GM21515 (cell line): ENCODE data around the gene DCAF6.
"Not testable (repeated sequence)": the region's sequence is repeated elsewhere in the genome, so short reads cannot be mapped to it uniquely, and the experiment has no call there.

Experiments
- ATAC-seq: cut with Tn5 transposase; IDR thresholded peaks from one replicate; pipeline ENCODE4 v1.9.1; 2021; ENCODE audit not compliant: unreplicated experiment

Gene DCAF6

DNA sequence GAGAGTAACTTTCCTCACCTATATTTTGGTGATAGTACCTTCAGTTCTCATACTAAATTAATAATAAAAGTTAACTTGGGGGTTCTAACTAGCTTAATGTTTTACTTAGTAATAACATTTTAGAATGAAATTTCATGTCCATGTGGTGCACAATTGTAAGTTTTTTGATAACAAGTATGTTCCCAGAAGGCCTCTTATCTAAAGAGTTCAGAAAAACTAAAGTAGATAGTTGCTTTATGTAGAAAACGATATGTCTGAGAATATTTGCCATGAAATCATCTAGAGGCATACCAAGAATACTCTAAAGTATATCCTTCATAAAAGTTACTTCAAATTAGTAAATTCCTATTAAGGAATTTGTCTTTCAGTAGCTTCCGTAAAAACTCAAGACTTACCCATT, 12.4 kb upstream of the DCAF6 start:
- no peak for ATAC-seq

DNA sequence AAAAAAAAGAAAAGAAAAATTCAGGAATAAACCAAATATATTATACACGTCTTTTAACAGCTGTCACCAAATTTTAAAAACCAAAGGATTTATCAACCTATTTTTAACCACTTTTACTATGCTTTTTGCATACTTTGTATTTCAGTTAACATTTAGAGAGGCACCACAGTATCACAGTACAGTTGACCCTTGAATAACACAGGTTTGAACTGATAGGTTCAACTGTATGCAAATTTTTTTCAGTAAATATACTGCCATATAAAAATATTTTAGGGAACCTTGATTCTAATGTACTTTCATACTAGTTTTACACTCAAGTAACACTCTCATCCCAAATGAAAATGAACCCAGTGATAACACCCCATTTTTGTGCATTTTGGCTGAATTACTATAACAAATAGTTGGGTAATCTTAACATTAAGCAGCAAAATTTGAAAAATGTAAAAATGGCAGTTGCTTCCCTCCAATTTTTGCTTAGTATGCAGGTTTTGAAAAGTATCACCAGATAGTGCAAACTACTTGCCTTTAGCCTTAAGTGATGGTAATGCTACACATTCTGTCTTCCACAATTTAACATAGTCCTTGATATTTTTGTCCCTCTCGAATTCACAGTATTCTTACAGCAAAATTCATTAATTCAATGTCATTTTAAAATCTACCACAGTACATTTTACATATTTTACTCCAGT, 11.8 kb upstream of the DCAF6 start:
- no peak for ATAC-seq

DNA sequence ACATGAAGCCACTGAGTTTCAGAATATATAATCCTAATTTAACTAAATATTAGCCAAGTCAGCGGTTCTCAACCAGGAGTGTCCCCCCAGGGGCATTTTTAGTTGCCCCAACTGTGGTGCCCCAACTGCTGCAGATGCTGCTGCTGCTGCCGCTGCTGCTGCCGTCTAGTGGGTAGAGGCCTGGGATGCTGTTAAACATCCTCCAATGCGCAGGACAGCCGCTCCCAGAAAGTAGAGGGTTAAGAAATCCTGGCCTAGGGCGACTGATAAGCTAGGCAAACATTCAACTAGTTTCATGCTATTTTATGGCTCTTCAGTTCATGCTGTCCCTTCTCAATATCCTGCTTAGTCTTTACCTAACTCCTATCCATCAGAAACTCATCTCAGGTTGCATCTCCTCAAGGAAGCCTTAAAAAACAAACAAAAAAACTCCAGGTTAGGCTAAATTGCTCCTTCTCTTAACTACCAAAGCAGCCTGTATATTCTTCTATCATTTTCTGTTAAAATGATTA, 9.9 kb upstream of the DCAF6 start:
- no peak for ATAC-seq

DNA sequence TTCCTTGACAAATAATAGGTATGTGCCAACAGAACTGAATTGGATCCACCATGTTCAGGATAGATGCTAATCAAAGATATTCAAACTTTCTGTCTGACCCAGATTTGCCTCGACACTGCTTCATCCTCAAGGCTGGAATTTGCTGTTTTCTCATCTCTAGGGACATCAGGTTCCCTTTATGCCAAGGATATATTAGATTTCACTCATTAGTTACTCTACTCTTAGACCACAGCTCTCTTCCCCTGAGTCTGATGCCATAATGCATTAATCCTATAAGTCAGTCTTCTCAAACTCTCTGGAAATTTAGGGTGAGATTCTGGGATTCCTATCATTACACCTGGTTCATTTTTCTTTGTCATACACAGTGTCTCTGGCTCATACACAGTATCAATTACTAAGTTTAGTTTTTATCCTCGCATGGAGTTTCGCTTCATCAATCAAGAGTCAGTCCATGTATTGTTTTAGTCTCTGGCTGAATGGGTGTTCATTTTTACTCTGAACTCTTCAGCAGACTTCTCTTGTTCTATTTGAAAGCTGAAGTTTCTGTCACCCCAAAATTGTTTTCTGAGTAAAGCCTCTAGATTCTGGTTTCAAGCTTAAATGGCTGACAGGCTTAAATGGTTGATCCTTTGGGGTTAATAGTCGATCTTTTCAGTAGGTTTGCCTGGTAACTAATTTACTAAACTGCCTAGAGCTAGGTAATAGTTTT, 9.3 kb upstream of the DCAF6 start:
- peak; percentile 41 for ATAC-seq

DNA sequence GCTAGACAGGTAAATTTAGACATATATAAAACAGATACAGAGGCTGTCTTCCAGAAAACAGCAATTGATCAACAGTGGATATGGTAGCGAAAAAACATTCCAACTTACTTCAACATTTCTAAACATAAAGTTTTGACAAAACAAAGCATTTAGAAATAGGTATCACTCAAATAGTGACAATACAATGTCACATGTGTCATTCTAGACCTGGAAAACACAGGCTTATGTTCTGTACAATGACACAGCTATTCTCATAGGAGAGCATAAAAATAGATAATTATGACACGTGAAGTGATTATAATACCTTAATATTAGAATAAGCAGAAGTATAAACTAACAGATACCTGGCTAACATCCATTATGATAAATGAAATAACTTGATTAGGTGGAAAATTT, 8.0 kb upstream of the DCAF6 start:
- no peak for ATAC-seq

DNA sequence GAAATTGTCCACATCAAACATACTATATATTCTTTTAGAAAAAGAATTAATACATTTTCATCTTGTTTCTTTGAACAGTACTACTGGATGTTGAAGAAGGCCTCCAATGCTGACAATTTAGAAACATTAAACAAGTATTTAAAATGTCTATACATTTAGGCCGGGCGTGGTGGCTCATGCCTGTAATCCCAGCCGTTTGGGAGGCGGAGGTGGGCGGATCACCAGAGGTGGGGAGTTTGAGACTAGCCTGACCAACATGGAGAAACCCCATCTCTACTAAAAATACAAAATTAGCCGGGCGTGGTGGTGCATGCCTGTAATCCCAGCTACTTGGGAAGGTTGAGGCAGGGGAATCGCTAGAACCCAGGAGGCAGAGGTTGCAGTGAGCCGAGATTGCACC, 7.6 kb upstream of the DCAF6 start:
- not testable (repeated sequence) for ATAC-seq

DNA sequence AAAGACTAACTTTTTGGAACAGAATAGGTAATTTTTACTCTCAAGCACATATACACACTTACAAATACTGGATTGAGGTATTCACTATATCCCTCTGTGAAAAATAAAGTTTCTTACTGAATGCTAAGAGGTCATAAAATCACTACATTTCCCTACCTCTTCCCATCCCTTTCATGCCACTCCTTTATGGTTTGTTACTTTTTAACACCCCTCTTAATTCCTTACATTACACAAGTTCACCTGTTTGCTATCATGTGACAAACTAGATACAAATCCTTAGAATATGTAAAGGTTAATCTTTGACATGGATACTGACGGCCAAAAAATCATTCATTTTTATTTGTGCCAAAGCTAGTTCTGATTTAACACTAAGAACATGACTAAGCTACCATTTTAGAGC, 6.8 kb upstream of the DCAF6 start:
- no peak for ATAC-seq

DNA sequence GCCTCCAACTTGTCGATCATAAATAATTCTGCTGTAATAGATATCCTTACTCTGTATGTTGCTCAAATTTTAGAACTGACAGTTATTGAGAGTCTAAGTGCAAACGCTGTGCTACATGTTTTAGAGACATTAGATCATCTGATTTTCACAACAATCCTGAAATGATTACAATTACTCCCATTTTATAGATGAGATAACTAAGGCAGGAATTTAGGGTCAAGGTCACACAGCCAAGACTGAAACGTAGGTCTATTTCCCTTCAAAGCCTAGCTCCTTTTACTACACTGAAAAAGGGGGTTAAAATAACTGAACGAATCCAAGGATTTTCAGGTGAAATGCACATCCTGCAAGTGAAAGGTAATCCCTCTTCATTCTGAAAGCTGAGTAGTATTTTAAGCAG, 2.7 kb upstream of the DCAF6 start:
- no peak for ATAC-seq

DNA sequence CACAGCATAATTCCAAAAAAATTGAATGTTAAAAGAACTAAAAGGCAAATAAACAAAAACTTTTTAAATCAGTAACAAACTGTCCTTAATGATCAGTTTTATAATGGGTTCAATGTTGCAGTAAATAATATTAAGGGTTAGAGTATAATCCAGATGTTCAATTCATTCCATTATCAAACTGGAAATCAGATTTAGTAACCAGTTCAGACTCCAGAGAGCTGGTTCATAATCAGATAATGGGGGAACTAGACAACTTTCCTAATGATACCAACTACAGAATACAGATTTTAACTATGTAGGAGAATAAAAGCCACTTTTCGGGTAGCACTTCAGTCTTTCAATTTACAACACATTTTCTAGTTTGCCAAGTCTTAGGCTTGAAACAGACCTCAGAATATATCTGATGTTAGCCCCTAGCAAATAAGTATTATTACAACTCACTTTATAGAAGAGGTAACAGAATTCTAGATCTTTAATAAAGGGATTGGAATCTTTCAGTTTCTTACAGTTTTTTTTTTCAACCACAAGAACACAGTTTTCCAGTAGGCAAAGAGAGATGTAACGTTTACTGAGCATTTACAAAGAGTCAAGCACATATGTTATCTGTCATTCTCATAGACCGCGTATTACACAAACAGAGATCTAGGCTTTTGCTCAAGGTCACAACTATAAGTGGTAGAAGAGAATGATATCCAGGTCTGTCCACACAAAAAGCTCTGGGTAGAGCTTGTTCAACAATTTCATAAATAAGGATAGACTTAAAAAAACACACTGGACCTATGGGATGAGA, 1.9 kb upstream of the DCAF6 start:
- no peak for ATAC-seq

DNA sequence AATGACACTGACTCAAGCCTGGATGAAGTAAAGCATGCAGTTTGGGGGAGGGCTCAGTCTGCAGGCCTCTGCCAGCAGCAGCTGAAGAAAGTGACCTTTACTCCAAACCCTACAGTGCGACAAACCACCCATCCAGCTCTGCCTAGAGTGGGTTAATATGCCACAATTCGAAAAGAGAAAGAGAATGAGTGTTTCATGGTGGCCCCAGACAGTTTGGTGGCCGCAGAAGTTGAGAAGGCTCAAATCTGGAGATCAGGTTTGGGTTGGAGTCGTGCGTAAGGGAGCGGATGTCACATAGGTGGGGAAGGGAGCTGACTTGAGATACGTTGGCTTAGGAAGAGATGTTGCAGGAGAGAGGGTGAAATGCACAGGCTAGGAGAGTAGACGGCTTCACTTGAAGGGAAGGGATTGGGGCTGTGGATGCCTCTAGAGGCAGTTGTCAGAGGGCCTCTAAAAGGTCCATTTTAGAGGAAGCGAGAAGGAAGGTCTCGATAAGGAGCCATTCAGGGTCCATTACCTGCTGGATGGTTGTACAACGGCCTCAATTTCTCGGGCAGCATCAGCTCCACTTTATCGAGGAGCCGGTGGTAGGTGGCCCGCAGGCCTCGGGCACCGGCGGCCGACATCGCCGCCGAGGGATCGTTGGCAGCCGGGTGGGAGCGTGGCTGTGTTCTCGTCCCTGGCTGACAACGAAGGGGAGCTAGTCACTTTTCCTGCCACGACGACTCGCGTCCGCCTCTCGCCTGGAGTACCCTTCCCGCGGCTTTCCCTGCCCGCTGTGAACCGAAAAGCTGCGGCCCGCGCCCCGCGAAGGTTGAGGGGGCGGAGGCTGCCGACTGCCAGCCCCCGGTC, 1.0 kb upstream of the DCAF6 start:
- peak; percentile 9 for ATAC-seq

DNA sequence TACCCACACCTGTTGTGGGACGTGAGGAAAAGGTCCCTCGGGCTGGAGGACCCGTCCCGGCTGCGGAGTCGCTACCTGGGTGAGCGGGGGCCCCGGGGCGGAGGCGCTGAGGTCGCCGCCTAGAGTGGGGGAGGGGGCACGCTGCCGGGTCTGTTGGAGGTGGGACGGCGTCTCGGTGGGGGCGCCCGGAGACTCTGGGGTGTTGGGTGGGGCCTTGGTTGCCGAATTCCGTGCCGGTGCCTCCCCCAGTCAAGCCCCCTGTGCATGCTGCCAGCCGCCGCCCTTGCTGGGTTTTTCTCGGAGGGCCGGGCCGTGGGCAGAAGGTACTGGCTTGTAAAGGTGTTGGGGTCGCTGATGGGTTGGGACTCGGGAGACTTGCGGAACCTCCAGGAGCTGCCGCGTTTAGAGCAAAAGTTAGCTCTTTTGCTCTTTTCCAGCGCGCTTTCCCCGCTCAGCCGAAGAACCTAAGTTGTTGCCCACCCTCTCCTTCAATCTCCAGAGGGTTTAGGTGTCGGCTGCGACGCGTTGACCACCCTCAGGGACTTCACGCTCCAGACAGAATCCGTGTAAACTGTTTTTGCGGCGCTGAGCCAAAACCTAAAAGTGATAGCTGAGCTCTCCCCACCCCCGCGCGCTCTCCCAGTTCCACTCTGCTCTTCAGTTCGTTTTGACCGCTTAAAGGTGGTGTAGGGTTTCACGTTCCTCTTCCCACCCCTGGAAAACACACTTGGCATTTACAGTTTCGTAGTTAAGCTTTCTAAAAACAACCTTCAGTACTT, 636 bp downstream of the DCAF6 start, which contains the start of gene MPC2:
MPC2 (minus strand) TSS at position 143 of the 779 bp plus-strand sequence. CDS start 1,231 bp downstream, outside the sequence.
- peak; percentile 19 for ATAC-seq

DNA sequence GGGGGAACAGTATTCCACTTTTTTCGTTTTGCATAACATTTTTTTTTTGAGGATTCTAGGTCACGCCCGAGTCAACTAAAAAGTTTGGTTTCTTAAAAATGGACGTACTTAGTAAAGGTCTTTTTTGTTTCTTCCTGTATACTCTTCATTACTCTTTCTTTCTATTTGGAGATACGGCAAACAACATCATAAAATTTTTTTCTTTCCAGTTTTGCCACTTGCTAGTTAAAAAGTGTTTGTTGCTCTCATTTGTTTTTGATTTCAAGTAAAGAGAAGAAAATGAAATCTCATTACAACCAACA, 1.2 kb downstream of the DCAF6 start:
- ATAC-seq = no peak

DNA sequence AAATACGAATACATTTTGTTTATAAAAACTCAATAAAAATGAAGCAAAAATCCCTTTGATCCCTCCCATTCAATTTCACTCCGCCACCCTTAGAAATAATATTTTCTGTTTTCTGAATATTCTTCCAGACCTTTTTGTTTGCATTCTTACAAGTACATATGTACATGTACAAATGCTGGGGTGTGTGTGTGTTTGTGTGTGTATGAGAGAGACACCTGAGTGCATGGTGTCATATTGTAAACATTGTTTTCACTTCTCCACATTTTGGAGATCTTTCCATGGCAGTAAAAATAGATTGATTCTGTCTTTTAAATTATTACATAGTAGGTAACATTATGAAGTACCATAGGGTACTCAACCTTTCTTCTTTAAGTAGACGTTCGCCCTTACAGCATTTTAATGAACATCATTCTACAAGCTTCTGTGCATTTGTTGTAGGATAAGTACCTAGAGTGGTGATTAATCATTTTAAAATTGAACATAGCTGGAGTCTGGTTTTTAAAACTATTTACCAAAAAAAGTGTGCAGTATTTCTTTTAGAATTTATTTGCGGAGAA, 1.7 kb downstream of the DCAF6 start:
- ATAC-seq = no peak

DNA sequence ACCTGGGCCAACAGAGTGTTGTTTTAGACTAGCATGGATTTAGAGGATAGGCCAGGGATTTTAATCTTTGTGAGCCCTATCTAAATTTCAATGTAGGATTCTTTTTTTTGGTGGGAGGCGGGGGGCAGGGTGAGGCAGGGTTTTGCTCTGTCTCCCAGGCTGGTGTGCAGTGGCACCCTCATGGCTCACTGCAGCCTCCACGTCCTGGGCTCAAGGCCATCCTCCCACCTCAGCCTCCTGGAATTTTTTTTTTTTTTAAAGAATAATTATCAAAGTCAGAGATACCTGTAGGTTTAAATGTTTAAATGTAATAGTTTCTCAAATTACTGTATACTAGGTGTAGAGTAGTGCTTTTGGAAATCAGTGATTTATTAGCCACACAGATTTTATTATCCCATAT, 3.8 kb downstream of the DCAF6 start:
- ATAC-seq = no peak

DNA sequence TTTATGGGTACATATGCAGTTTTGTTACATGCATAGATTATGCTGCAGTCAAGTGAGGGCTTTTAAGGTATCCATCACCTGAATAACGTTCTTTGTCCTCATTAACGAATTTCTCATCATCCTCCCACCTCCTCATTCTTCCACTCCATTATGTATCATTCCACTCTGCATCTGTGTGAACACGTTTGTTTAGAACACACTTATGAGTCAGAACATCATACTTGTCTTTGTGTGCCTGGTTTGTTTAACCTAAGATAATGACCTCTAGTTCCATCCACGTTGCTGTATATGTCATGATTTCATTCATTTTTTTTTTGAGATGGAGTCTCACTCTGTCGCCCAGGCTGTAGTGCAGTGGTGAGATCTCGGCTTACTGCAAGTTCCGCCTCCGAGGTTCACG, 7.1 kb downstream of the DCAF6 start:
- ATAC-seq = no peak

DNA sequence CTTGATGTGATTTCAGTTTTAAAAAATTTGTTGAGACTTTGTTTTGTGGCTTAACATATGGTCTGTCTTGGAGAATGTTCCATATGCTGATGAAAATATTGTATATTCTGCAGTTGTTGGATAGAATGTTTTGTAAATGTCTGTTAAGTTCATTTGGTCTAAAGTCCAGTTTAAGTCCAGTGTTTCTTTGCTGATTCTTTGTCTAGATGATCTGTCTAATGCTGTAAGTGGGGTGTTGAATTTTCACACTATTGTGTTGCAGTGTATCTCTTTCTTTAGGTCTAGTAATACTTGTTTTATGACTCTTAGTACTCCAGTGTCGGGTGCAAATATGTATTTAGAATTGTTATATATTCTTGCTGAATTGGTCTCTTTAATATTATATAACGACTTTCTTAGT, 11.2 kb downstream of the DCAF6 start:
- ATAC-seq = no peak

DNA sequence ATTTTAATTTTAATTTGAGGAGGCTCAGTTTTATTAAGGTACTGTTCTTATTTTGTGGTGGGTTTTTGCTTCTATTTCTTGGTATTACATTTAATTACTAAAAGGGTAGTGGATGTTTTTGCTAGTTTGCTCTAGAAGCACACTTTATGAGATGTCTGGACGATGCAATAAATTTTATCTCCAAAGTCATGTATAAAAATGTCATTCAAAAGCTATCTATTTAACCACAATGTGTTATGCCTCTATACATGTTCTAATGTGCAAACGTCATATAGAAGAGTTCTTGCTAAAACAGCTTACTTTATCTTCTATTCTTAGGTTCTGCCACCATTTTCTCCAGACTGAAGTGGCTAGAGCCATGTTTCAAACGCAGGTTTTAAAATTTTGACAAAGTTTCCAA, 13.3 kb downstream of the DCAF6 start:
- ATAC-seq = no peak

DNA sequence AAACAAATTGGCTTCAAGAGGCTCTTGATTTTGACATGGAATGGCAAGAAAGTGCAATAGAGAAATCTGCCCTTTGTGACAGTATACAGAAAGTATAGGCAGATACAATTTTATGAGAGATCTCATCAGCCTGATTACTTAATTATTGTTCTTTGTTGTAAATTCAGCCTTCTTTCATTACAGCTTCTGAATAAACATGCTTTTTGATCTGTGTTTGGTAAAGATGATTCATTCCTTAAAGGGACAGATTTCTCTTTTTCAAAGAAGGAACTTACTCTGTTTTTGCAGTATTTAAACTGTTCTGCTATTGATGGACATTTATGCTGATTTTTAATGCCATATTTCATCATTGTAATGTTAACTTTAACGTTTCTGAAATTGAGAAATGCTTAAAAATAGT, 14.1 kb downstream of the DCAF6 start:
- no peak for ATAC-seq

DNA sequence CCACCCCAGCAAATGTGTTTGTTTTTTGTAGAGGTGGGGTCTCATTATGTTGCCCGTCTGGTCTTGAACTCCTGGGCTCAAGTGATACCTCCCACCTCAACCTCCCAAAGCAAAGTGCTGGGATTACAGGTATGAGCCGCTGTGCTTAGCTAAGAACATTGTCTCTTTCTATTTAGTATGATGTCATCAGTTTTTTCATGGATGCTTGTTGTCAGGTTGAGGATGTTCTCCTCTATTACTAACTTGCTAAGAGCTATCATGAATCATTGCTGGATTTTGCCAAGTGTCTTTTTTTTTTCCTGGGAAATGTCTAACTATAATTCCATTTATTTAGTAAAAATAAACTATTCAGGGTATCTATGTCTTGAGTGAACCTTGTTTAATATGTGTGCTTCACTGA, 19.4 kb downstream of the DCAF6 start:
- no peak for ATAC-seq

DNA sequence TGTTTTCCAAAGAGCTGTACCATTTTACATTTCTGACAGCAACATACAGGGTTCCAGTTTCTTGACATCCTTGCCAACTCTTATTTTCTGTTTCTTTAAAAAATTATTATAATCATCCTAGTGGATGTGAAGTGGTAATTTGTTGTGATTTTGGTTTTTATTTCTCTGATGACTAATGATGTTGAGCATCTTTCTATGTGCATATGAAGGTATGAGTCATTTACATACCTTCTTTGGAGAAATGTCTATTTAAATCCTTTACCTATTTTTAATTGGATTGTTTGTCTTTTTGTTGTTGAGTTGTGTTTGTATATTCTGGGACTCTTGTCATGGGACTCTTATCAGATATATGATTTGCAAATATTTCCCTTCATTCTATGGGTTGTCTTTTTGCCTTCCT, 21.2 kb downstream of the DCAF6 start:
- ATAC-seq = no peak
